Hematopoietic multipotent progenitor cell treated with erythropoietin and hydrocortisone succinate and interleukin-3 and kit ligand, for 15 days (in vitro differentiated cells): Measurements from ENCODE around the gene UNKL.
"Not testable (repeated sequence)": the region's sequence is repeated elsewhere in the genome, so short reads cannot be mapped to it uniquely, and the experiment has no call there.

Source experiments
- DNase-seq: peaks from one replicate; pipeline ENCODE4 v3.0.0-alpha.2; 2015; ENCODE audit warnings: low spot score

The UNKL gene

GRCh38 chr16:1446296-1447080, 32.0 kb upstream of the UNKL start:
- no peak for DNase-seq

- no peak for DNase-seq
These were observed 31.2 kb upstream of the UNKL start for GRCh38 chr16:1445518-1446203.

DNA sequence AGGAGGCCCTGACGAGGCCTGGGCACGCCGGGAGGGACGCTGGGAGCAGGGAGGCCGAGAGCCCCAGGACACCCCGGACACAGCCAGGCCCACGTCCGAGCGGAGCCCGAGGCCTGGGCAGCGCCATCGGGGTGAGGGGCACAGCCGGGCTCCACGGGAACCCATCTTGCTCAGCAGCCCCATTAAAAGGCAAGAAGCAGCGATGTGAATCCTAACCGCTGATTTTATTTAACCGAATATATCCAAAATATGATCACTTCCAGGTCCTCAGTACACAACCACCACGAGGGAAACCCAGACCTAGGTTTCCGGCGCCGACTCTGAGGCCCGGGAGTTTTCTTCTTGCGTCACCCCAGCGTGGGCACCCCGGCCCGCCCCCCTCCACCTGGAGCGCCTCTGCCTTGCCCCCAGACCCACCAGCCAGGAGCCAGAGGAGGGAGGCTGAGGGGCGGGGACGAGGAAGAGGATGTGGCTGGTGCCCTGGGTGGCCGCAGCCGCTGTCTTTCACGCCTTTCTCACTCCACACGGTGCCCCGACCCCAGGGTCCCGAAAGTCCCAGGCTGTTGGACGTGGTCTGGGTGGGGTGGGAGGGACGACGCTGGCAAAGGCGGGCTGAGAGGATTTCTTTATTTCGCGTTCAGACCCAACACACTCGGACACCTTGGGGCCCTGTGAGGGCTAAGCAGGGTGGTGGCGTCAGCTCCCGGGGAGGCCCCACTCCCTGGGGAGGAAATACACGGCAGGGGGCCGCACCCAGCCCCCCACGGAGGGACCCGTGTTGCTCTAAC, 30.4 kb upstream of the UNKL start:
- DNase-seq: no peak

- DNase-seq: no peak
These were observed 29.7 kb upstream of the UNKL start, which contains the start of gene CCDC154 for GRCh38 chr16:1443980-1444729. TSS of gene CCDC154 (minus strand) at chr16:1444556. CDS start at chr16:1444322, 234 bp downstream.

DNA sequence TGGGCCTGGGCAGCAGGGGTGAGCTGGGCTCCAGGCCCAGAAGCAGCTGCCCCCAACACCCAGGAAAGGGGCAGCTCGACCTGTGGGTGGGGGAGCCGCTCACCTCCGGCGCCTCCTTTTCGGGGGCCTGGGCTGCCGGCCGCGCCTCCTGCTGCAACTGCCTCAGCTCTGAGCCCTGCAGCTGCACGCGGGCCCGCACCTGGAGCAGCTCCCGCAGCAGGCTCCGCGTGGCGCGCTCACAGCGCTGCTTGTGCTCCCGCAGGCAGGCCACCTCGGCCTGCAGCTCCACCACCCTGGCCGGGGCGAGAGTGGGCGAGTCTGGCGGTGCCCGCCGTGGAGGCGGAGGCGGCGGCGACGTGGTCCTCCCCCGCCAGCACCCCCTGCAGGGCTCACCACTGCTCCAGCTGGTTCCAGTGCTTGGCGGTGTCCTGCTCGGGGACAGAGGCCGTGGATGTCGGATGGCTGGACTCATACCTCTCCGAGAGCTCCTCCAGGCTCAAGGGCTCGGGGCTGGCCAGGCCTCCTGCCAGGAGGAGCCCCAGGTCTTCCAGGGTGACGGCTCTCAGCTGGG, 29.0 kb upstream of the UNKL start:
- DNase-seq: no peak

DNA sequence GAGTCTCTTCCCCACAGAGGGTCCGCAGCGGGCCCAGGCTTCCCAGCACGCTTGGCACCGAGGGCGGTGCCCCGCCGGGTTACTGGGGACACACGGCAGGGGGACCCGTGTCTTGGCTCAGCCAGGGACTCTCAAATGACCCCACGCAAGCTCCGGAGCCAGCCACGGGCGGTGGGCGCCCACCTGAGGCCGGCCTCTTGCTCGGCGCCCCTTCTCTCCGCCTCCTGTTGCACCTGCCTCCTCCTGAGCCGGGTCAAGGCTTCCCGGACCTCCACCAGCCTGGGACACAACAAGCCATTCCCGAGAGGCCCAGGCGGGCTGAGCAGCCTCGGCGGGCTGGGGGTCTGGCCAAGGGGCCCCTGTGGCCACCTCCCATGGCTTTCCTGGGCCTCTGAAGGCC, 28.2 kb upstream of the UNKL start:
- no peak for DNase-seq

DNA sequence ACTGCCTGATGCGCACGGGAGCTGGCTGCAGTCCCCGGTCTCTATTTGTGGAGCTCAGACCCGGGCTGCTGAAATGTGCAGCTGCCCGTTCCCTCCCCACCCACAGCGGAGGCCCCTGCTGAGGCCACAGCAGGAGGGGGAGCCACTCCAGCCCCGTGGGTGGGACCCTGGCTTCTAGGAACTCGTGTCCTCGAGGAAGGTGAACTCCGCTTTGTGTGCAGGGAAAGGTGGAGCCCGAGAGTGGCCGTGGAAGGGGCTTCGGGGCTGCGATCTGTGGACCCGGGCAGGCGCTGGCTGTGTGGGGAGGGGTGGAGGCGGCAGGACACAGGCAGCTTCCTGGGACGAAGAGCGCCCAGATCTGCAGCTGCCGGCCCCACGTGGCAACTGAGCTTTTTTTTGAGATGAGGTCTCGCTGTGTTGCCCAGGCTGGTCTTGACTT, 26.9 kb upstream of the UNKL start:
- DNase-seq: no peak

GRCh38 chr16:1439699-1440074, 25.2 kb upstream of the UNKL start:
- not testable (repeated sequence) for DNase-seq

DNA sequence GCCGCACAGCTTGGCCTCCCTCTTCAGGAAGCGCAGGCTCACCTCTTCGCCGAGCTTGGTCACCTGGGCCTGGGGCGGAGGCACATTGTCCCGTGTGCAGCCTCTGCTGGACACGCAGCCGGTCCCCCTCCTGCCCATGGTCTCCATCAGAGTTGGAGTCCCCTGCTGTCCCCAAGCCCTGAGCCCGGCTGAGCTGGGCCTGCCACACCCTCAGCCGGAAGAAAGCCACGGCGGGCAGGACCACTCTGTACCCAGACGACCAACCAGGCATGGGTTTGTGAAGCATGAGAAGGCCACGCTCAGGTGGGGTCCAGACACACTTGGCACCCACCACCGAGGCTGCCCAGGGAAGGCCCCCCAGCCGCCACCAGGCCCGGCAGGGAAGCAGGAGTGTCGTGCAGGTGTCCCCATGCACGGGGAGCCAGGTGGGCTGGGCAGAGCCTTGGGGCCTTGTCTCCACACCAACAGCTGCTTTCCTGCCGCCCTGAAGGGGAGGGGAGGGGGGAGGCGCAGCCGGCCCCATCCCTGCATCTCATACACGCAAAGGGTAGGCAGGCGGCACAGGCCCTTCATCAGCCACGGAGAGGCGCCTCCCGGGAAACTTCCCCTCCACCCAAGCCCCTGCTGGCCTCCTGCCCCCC, 24.7 kb upstream of the UNKL start:
- DNase-seq: no peak

- DNase-seq: no peak
These were observed 23.9 kb upstream of the UNKL start for GRCh38 chr16:1438229-1439057.

- no peak for DNase-seq
These were observed 23.1 kb upstream of the UNKL start for GRCh38 chr16:1437606-1438005.

GRCh38 chr16:1436731-1437355, 22.3 kb upstream of the UNKL start:
- no peak for DNase-seq

DNA sequence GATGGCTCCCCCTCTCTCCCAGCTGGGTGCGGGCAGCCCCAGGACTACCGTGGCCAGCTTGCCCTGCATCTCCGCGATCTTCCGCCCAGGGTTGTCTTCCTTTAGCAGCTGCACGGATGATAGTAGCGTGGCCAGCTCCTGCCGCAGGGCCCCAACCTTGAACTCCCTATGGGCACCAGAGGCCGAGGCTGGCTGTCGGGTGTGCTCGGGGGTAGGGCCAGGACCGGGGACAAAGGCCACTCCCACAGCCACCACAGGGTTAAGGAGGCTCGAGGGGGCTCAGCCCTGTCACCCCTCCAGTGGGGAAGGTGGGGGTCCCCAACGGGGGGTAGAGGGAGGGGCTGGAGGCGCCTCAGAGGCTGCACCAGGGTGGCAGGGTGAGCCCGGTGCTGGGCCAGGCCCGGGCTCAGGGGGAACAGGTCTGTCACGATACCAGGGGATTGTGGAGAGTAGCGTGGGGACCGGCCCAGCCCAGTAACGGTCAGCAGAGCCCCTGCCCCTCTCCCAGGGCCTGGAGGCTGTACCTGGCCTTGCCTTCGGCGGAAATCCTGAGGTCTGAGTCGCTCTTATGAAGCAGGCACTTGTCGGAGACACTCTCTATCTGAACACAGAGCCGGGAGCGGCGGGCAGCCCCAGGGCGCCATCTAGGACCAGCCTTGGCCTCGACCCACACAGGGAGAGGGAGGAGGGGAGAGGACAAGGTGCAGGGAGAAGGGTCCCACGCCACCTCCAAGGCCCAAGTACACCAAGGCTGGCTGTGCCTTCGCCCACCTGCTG, 21.6 kb upstream of the UNKL start:
- DNase-seq: no peak

- no peak for DNase-seq
These were observed 20.4 kb upstream of the UNKL start for GRCh38 chr16:1434644-1435592.

DNA sequence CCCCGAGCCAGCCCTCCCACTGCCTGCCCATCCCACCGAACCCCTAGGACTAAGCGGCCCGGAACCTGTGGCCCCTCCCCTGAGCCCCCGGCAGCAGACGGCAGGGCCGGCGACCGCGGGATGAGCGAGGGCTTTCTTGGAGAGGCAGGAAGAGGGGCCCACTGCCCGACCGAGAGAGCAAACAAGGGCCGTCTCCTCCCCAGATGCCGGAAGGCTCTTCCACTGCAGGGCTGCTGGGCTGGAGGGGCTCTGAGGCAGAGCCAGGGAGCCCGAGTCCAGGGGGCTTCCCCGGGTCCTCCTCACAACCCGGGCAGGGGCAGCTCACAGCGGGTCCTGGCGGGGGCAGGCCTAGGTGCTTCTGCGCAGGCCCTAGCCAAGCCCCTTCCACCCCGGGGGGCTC, 19.3 kb upstream of the UNKL start:
- no peak for DNase-seq

GRCh38 chr16:1433263-1433560, 18.7 kb upstream of the UNKL start:
- no peak for DNase-seq

GRCh38 chr16:1432388-1433262, 18.1 kb upstream of the UNKL start:
- DNase-seq: no peak
